NCI-H2171 (cell line): Measurements from ENCODE around the gene C11orf58.
A peak's percentile ranks its signal among the peaks of the same experiment; 100 is the strongest.

Experiments used
- DNase-seq: peaks from one replicate; lab custom pipeline; 2025; lab: John Stamatoyannopoulos, UW

C11orf58 gene

DNA sequence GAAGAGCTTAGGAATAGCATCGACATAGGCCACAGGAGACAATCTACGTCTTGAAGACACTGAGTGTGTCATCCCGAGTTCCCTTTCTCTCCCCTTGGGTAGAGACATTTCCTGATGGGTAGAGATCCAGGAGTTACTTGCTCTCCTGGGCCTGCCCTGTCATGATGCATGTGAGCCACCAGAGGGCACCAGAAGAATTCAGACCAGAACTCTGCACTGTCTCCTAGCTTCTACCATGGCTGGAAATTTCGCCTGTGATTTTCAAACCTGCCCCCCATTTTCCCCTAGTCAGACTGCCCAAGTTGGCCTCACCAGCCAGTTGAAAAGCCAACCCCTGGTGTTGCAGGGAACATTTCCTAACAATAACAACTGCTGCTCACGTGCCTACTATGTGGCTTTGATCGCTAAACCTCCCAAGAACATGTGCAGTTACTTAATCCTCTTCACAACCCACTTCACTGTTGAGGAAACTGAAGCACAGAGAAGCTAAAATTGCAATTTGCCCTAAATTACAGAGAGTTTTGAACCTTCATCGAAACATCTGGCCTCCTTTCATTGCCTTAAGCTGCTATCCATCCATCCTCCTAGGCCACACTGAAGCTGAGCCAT lies 47.2 kb downstream of the C11orf58 start:
- DNase-seq = peak; percentile 19

- DNase-seq = no peak
Measured at GRCh38 chr11:16786131-16786530, 47.7 kb downstream of the C11orf58 start.

- DNase-seq = no peak
Measured at GRCh38 chr11:16787035-16787742, 48.7 kb downstream of the C11orf58 start.

- DNase-seq = no peak
Measured at GRCh38 chr11:16788141-16789062, 50.0 kb downstream of the C11orf58 start.

DNA sequence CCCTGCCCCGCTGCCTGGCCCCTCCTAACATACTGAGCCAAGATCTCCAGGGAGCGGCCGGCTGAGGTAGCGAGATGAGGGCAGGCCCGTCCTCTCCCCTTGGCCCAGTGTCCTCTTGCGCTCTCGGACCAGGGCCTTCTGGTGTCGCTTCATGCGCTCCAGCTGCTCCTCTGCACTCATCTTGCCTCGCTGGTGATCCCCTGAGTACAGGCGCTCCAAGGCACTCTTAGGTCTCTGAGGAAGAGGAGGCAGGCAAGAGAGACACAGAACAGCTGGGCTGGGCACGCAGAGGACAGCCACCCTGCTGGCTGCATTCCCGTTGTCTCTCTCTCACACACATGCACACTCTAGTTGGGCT lies 50.6 kb downstream of the C11orf58 start:
- DNase-seq = no peak

DNA sequence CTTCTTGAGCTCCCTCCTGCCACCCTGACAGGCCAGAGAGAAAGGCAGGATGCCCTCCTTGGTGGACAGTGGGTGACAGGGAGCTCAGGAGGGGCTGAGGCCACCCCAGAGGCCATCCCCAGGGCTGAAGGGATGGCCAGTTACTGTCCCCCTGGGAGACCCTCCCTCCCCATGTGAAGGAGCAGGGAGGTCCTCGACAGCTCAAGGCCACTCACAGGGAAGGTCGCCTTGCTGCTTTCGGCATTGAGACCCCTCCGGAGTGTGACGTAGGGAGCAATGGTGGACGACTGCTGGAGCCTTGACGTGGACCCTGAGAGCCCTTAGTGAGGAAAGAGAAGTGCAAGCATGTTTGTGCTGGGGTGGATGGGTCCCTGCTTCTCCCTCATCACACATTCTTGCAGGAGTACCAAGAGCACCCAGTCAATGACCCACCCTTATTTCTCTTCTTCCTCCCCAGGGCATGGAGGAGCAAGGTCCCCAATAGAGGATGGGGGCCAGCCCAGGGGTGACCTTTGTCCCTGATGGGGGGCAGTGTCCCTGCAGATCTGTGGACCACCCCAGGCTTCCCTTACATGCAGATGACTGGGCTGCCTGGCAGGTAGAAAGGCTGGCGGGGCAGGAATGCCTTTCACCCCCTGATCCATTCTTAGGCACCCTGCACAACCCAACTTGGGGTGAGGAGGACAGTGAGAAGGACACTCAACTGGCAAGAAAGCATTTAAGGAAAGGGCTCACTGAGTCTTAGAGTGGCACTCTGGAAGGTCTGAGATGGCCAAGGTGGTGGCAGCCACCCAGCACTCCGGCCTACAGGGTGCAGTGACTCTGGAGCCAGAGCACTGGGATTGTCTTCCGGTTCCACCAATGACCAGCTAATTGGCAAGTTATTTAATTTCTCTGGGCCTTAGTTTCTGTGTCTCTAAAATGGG lies 51.4 kb downstream of the C11orf58 start:
- DNase-seq = no peak

DNA sequence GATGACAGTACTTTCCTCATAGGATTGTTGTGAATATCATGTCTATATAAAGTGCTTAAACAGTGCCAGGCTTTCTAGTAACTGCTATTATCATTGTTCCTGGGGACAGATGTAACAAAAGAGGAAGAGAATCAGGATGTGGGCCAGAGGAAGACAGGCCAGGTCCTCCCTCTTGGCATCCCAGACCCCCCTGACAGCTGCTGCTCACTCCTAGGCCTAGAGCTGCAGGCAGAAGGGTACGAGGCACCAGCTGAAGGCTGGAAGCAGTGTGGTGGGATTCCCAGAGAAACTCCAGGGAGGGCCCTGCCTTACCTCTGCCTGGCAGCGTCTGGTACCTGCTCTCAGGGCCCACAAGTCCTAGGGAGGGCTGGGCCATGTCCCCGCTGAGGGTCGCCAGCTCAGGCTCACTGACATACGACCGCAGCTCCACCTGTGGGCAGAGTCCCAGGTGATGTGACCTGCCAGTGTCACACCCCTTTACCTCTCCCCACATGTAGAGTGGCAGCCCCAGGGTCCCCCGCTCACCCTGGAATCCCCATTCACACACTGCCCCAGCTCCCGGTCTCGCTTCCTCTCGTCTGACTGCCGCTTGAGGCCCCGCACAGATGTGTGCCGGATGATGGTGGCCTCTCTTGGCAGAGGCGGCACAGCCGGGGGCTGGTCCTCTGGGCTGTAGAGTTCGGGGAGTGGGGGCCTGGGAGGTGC lies 52.2 kb downstream of the C11orf58 start:
- DNase-seq = no peak

GRCh38 chr11:16791191-16791961 lies 52.9 kb downstream of the C11orf58 start:
- DNase-seq = no peak

- DNase-seq = no peak
Measured at GRCh38 chr11:16792426-16792825, 54.0 kb downstream of the C11orf58 start.

DNA sequence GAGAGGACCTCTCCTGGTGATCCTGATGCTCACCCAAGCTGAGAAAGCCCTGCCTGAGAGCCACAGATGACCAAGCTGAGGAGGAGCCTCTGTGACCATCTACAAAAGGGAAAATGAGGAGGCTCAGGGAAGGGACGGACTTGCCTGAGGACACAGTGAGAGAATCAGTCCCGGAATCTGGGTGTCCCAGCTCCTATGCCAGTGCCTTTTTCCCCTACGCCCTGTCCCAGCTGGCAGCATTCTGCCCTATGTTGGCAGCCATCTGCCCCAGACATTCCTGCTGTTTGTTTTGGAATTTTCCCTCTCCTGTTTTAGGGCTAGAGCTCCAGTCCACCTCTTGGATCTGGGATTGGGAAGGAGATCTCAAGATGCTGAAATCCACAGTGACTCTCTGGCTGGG lies 54.6 kb downstream of the C11orf58 start:
- no peak for DNase-seq

DNA sequence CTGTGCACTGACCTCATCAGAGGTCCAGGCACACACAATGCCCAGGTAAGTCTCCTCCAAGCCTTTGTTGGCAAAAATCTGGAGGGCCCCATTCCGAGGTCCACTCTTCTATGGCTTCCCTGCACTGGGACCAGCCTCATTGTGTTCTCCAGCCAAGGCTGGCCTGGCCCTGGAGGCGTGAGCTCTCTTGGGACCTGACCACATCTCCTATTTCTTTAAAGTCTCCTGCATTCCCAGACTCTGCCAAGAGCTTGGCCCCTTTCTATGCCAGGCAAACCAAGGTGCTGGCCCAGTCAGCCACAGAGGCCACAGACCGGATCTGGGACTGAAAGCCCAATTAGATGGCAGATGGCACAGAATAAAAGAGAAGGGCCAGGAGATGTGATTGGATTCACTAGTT lies 55.1 kb downstream of the C11orf58 start:
- no peak for DNase-seq

- DNase-seq = no peak
Measured at GRCh38 chr11:16794047-16794818, 55.8 kb downstream of the C11orf58 start.

DNA sequence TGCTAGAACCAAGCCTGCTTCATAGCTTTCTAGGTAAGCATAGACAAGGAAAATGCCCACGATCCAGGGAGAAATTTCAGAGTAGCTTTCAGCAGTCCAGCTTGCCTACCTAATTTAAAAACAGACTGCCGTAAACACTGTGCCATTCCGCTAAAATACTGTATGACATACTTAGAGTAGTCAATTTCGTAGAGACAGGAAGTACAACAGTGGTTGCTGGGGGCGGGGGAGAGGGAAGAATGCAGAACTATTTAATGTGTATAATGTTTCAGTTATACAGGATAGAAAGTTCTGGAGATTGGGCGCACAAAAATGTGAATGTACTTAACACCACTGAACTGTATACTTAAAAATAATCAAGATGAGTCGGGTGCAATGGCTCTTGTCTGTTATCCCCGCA lies 56.7 kb downstream of the C11orf58 start:
- DNase-seq = no peak

DNA sequence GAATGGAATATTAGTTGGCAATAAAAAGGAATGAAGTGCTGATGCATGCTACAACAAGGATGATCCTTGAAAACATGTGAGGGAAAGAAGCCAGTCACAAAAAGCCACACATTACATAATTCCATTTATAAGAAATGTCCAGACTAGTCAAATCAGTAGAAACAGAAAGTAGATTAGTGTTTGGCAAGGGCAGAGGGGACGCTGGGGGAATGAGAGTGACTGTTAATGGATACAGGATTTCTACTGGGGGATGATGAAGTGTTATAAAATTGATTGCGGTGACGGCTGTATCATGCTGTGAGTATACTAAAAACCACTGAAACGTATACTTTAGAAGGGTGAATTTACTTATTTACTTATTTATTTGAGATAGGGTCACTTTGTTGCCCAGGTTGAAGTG lies 57.9 kb downstream of the C11orf58 start:
- DNase-seq = no peak

- DNase-seq = no peak
Measured at GRCh38 chr11:16797776-16798175, 59.3 kb downstream of the C11orf58 start.

DNA sequence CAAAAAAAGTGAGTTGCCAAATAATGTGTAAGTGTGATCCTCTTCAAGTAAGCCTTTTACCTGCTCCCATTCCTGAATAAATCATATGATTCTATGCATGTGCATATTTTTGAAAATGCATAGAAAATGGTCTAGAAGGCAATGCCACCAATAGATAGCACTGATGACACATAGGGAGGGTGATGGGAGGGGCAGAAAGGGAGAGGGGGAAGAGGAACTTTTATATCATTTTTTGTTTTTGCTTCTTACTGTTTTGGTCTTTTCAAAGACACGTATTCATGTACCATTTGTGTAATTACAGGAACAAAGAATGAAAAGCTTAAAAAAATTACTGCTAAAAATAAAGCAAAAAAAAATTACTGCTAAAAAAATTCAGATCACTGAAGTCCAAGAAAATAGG lies 60.8 kb downstream of the C11orf58 start:
- DNase-seq = no peak

DNA sequence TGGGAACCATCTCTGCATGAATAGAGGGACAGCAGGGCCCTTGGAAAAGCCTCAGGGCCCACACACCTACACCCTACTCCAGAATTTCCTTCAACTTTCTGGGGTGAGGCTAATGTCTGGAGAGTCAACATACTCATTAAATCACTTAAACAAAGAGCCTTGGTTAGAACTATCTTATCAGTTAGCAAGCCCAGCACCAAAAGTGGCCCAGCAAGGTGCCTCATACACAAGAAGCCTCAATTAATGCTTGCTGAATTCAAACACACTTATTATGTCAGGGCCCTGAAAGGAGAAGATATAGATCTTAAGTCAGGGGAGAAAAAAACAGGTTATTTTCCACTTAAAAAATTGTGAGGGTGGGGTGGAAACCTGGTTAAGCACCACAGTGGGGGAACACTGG lies 61.4 kb downstream of the C11orf58 start:
- no peak for DNase-seq

DNA sequence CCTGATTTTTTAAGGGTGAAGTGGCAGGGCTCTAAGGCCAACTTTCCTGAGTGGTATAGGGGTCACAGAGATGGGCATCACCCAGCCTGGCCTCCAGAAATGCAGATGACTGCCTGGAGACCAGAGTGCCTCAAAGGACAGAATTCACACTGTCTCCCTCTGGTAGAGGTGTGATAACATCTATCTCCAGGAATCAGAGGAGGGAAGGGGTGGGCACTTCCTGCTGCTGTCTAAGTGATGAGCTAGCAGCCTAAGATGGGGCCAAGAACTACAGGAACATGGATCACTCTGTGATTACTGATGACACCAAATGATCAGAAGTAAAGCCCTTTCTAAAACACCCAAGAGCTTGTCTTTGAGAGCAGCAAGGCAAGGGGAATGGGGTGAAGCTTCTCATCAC lies 61.9 kb downstream of the C11orf58 start:
- DNase-seq = no peak

DNA sequence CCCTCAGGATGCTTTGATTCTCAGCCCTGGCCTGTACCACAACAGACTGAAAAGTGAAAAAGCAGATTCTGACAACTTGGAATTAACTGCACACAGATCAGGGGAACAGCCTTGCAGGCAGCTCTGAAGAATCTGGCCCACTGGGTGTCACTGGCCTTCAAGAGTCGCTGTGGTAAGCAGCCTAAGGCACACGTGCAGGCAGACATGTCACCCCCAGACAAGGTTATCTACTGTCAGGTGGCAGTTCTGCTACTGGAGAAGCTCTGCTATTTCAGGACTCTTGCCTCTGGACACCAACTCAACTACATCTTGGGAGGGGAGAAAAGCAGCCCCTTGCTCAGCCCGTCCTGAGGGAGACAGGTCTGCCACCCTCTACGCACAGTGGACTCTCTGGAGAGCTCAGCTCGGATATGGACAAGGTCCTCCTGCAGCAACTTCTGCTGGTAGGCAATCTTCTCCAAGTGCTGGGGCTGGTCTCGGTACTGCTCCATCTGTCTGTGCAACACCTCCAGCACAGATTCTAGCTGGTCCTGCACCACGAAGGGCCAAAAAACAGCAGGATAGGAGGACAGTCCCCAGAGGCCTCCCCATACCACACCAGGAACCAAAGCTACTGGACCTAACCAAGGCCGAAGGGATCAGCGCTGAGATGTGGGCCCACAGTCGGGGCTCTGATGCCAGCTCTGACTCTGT lies 63.0 kb downstream of the C11orf58 start:
- no peak for DNase-seq
